PC-9 (cell line): ENCODE data around the gene ANKRD9. TPM values are rescaled to one million over a fixed set of nuclear protein-coding genes. Genes with fewer than 3 reads are reported as not detected.

Source experiments
- BruUV-seq: library from RNA; stranded (reverse); fragments of 400-500 nt; replicated peaks from 2 replicates; lab custom pipeline; 2021; lab: Mats Ljungman, UMichigan
- CTCF ChIA-PET: fragments of 300-600 bp; sonication (Branson Sonifier 250); formaldehyde crosslinking; loops from one replicate; lab custom pipeline; 2022; ENCODE audit warnings: antibody characterized with exemption; lab: Charles Lee
- POLR2A ChIA-PET: fragments of 300-600 bp; sonication (Branson Sonifier 250); formaldehyde crosslinking; loops from one replicate; lab custom pipeline; 2022; ENCODE audit warnings: antibody characterized with exemption; ENCODE audit not compliant: unreplicated experiment; lab: Charles Lee
- DNase-seq, 2 experiments: peaks; one replicate each; pipeline versions ENCODE4 v3.0.0 to v3.0.0-alpha.2; 2015 to 2022; ENCODE audit warnings: mixed read lengths in 1 of 2
- H2AFZ ChIP-seq: fragments of 200-600 bp; sonication (generic); 2 replicates; pipeline ENCODE4 v1.8.1; 2017; ENCODE audit warnings: antibody characterized with exemption
- H3F3A ChIP-seq: fragments of 200-600 bp; sonication (generic); 2 replicates; pipeline ENCODE4 v1.8.1; 2017; ENCODE audit warnings: antibody characterized with exemption, mild to moderate bottlenecking, low read depth; ENCODE audit not compliant: insufficient read depth
- H3K27ac ChIP-seq: fragments of 200-600 bp; sonication (generic); 2 replicates; pipeline ENCODE4 v1.6.1; 2016; ENCODE audit warnings: mixed run types
- H3K27me3 ChIP-seq: fragments of 200-600 bp; sonication (generic); 2 replicates; pipeline ENCODE4 v1.6.1; 2016; ENCODE audit warnings: low read depth, mixed run types; ENCODE audit not compliant: insufficient read depth
- H3K36me3 ChIP-seq: fragments of 200-600 bp; sonication (generic); 2 replicates; pipeline ENCODE4 v1.6.1; 2016; ENCODE audit warnings: low read depth, mixed run types
- H3K4me1 ChIP-seq: fragments of 200-600 bp; sonication (generic); replicated peaks from 2 replicates; pipeline ENCODE4 v1.6.1; 2016; ENCODE audit warnings: mixed run types; ENCODE audit not compliant: insufficient read depth
- H3K4me2 ChIP-seq: fragments of 200-600 bp; sonication (generic); 2 replicates; pipeline ENCODE4 v1.6.1; 2017; ENCODE audit warnings: mixed run types
- H3K4me3 ChIP-seq: fragments of 200-600 bp; sonication (generic); 2 replicates; pipeline ENCODE4 v1.6.1; 2016; ENCODE audit warnings: mixed run types
- H3K79me2 ChIP-seq: fragments of 200-600 bp; sonication (generic); 2 replicates; pipeline ENCODE4 v1.6.1; 2017; ENCODE audit warnings: low read depth, mixed run types
- H3K9me2 ChIP-seq: fragments of 200-600 bp; sonication (generic); 2 replicates; pipeline ENCODE4 v1.8.1; 2017; ENCODE audit warnings: mild to moderate bottlenecking; ENCODE audit not compliant: insufficient read depth
- H3K9me3 ChIP-seq: fragments of 200-600 bp; sonication (generic); 2 replicates; pipeline ENCODE4 v1.8.1; 2016; ENCODE audit warnings: low read depth; ENCODE audit not compliant: insufficient read depth
- H4K20me1 ChIP-seq: fragments of 200-600 bp; sonication (generic); 2 replicates; pipeline ENCODE4 v1.8.1; 2017; ENCODE audit not compliant: insufficient read depth
- CTCF ChIP-seq: fragments of 200-600 bp; sonication (generic); conservative IDR thresholded peaks from 2 replicates; pipeline ENCODE4 v1.6.1; 2017; ENCODE audit warnings: mixed run types, antibody characterized with exemption, mild to moderate bottlenecking, moderate library complexity
- EZH2 ChIP-seq: fragments of 200-600 bp; sonication (generic); IDR thresholded peaks from 2 replicates; pipeline ENCODE4 v1.8.0; 2017; ENCODE audit warnings: antibody characterized with exemption, low read depth
- intact Hi-C: fragments of 100-400 bp; cut with micrococcal nuclease; formaldehyde crosslinking; loops from one replicate; pipeline ENCODE4 v1.10.0; 2022; ENCODE audit not compliant: unreplicated experiment
- microRNA-seq: library from miRNA; unstranded; fragments of <30 nt; microRNA quantifications from one replicate; pipeline ENCODE4 v1.2.0, GENCODE V29; 2021; ENCODE audit warnings: borderline number of aligned reads, borderline replicate concordance
- total RNA-seq: library from RNA; stranded (reverse); gene quantifications from 2 replicates; pipeline ENCODE4 v1.2.3, GENCODE V29; 2021

The ANKRD9 gene
- total RNA-seq, 1 experiment from 2014 or later, result 44.6 TPM

GRCh38 chr14:102457509-102457908 is 52.1 kb downstream of the ANKRD9 start:
- H3K79me2 ChIP-seq, result no peaks in the 10 kb centered on the region
- H3K27ac ChIP-seq, result no peak overlapping the region
- H3K36me3 ChIP-seq, result no peaks in the 10 kb centered on the region
- no peaks in the 10 kb centered on the region for H3K9me3 ChIP-seq
- H3K4me2 ChIP-seq, result no peak overlapping the region
- BruUV-seq, result no TSS peak
- no peaks in the 10 kb centered on the region; the same call in 1 of the 2 replicates for H3F3A ChIP-seq
- H2AFZ ChIP-seq, result no peak overlapping the region
- ChIA-PET CTCF (no interaction called here), POLR2A (no interaction called here)
- no peaks in the 10 kb centered on the region for H3K27me3 ChIP-seq
- no peak for DNase-seq
- intact Hi-C loops, result no loop called here
- TF ChIP-seq CTCF, result no peak
- TF ChIP-seq EZH2, result no peak
- no peak overlapping the region for H3K4me3 ChIP-seq
- H4K20me1 ChIP-seq, result no peaks in the 10 kb centered on the region
- no peaks in the 10 kb centered on the region for H3K9me2 ChIP-seq
- H3K4me1 ChIP-seq, result no peaks in the 10 kb centered on the region

GRCh38 chr14:102454711-102455110 is 54.9 kb downstream of the ANKRD9 start:
- POLR2A ChIA-PET, result no interaction called here
- intact Hi-C loops, result no loop called here
- CTCF ChIA-PET, result no interaction called here

GRCh38 chr14:102452302-102452701 is 57.3 kb downstream of the ANKRD9 start:
- TF ChIP-seq CTCF (no peak), EZH2 (no peak)
- intact Hi-C loops, result no loop called here
- no peak for DNase-seq
- H3K9me2 ChIP-seq, result no peaks in the 10 kb centered on the region
- H3K4me2 ChIP-seq, result no peak overlapping the region
- peaks cover 9% of the 10 kb centered on the region; the same call in 1 of the 2 replicates for H3K36me3 ChIP-seq
- no peaks in the 10 kb centered on the region for H3K9me3 ChIP-seq
- POLR2A ChIA-PET, result interaction anchor here (0.6 kb wide), 1 partner anchor 743 kb away, joined by 4 read pairs; no protein-coding TSS in a partner anchor
- no peaks in the 10 kb centered on the region for H3K4me1 ChIP-seq
- H3K27ac ChIP-seq, result no peak overlapping the region
- no peaks in the 10 kb centered on the region for H3K79me2 ChIP-seq
- BruUV-seq, result no TSS peak
- no peak overlapping the region for H3K4me3 ChIP-seq
- no peak overlapping the region for H2AFZ ChIP-seq
- CTCF ChIA-PET, result no interaction called here
- no peaks in the 10 kb centered on the region for H3F3A ChIP-seq
- no peaks in the 10 kb centered on the region for H3K27me3 ChIP-seq
- no peaks in the 10 kb centered on the region for H4K20me1 ChIP-seq

More at GRCh38 chr14:102454711-102455110, 54.9 kb downstream of the ANKRD9 start:
- H3K27ac ChIP-seq, result no peak overlapping the region
- DNase-seq, result no peak
- H3K9me3 ChIP-seq, result no peaks in the 10 kb centered on the region
- no peaks in the 10 kb centered on the region for H3F3A ChIP-seq
- H3K4me3 ChIP-seq, result no peak overlapping the region
- H3K9me2 ChIP-seq, result no peaks in the 10 kb centered on the region
- TF ChIP-seq EZH2 (no peak), CTCF (no peak)
- no peak overlapping the region for H2AFZ ChIP-seq
- no peaks in the 10 kb centered on the region for H3K79me2 ChIP-seq
- BruUV-seq, result no TSS peak
- no peaks in the 10 kb centered on the region for H4K20me1 ChIP-seq
- H3K4me2 ChIP-seq, result no peak overlapping the region
- H3K4me1 ChIP-seq, result no peaks in the 10 kb centered on the region
- H3K27me3 ChIP-seq, result no peaks in the 10 kb centered on the region
- peaks cover 5% of the 10 kb centered on the region; the same call in 1 of the 2 replicates for H3K36me3 ChIP-seq

Small RNAs within 50 kb of the gene (microRNA-seq; reads per million reads assigned to microRNA genes)
- not detected for gene MIR4309

Other genes with a start within 250 kb of the ANKRD9 start
- gene MOK, start 204.6 kb downstream of the ANKRD9 start, total RNA-seq, result 72.1 and 74.3 TPM in 2 replicates
- gene ZNF839, start 190.0 kb downstream of the ANKRD9 start, total RNA-seq, result 11.8 and 16.3 TPM in 2 replicates
- 54.6 and 65.1 TPM in 2 replicates for gene CINP, start 146.9 kb downstream of the ANKRD9 start, total RNA-seq
- gene TECPR2, start 146.8 kb downstream of the ANKRD9 start, total RNA-seq, result 29.7 and 34.7 TPM in 2 replicates
- 54.2 and 67.2 TPM in 2 replicates for gene RCOR1, start 82.9 kb upstream of the ANKRD9 start, total RNA-seq